ENCODE data around the gene FKBP4.

Gene FKBP4

DNA sequence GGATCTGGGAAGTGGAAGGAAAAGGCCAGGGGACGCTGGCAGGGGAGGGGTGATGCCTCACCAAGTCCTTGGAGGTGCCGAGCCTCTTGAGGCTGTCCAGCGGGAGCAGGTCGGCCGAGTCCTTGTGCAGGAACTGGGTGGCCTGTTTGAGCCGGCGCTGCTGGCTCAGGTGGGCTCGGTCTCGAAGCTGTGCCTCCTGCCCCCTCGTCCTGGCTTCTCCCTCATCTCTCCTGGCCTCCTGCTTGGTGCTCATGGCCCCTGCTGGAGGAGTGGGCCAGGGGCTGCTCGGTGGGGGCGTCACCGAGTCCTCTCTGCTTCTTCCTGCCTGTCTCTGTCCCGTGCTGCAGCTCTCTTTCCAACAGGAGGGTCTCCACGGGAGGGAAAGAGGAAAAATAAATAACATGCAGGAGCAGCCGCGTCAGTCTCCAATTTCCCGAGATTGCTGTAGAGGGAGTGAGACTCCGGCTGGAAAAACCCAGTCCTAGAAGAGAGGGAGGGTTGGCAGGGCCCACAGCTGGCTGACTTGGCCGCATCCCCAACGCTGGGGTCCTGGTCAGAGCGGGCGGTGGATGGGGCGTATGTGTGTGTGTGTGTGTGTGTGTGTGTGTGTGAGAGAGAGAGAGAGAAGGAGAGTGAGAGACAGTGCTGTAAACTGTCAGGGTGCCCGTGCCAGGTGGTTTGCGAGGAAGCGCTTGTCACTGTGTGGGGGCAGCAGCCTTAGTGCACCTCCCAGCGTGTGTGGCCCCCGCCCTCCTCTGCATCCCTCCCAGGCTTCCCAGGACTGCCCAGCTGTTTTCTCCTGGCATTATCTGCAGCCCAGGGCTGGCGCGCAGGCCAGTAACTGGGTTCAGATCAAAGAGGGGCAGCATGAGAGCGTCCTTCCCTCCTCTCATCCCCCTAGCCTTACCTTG, 40.1 kb downstream of the FKBP4 start, which contains the start of gene NRIP2:
Gene NRIP2 (minus strand): TSS at position 455 of the 911 bp plus-strand sequence. CDS start 52 bp downstream, at position 403.
- TF ChIP-seq ZFX (IDR thresholded peaks at IDR 0.05; ENCODE audit: borderline replicate concordance) = no peak
- TF ChIP-seq, protein P1, sequence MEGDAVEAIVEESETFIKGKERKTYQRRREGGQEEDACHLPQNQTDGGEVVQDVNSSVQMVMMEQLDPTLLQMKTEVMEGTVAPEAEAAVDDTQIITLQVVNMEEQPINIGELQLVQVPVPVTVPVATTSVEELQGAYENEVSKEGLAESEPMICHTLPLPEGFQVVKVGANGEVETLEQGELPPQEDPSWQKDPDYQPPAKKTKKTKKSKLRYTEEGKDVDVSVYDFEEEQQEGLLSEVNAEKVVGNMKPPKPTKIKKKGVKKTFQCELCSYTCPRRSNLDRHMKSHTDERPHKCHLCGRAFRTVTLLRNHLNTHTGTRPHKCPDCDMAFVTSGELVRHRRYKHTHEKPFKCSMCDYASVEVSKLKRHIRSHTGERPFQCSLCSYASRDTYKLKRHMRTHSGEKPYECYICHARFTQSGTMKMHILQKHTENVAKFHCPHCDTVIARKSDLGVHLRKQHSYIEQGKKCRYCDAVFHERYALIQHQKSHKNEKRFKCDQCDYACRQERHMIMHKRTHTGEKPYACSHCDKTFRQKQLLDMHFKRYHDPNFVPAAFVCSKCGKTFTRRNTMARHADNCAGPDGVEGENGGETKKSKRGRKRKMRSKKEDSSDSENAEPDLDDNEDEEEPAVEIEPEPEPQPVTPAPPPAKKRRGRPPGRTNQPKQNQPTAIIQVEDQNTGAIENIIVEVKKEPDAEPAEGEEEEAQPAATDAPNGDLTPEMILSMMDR (IDR thresholded peaks at IDR 0.05) = no peak
- H3K27ac ChIP-seq = no peak within 1 kb of the TSS

DNA sequence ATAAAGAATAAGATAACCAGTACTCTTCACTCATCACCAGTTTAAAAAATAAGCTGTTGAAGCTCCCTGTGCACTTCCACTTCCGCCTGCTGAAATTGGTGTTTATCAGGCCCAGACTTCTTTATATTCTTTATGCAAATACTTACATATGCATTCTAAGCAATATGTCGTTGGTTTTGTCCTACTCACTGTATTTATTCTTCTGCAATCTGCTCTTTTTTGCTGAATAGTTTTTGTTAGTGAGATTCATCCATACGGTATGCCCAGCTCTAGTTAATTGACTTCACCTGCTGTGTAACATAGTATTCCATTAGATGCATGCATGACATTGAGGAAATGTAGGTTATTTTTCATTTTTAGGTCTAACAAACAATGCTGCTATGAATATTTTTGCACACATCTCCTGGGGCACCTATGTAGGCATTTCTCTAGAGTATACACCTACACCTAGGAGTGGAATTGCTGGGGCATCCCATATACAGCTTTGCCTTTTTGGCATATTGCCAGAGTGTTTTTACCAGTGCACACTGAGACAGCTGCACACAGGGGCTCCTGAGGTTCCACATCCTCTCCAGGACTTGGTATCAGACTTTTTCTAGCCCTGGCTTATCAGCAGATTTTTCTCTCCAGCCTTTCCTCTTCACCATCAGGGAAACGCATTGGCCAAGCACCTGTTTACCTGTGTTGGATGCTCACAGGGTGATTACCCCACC, 41.1 kb downstream of the FKBP4 start:
- TF ChIP-seq, protein P1 (IDR thresholded peaks at IDR 0.05) = no peak
- TF ChIP-seq ZFX (IDR thresholded peaks at IDR 0.05; ENCODE audit: borderline replicate concordance) = no peak
- H3K27ac ChIP-seq = no peak overlapping the region

DNA sequence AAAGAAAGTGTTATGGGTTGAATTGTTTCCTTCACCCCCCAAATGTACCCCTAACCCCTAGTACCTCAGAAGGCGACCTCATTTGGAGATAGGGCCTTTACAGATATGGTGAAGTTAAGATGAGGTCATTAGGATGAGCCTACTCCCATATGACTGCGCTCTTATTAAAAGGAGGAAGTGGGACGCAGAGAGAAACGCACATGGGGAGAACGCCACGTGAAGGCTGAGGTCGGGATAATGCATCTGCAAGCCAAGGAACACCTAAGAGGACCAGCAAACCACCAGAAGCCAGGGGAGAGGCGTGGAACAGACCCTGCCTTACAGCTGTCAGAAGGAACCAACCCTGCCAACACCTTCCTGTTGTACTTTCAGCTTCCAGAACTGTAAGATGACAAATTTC, 41.8 kb downstream of the FKBP4 start:
- no peak for TF ChIP-seq ZFX (IDR thresholded peaks at IDR 0.05; ENCODE audit: borderline replicate concordance)
- TF ChIP-seq, protein P1 (IDR thresholded peaks at IDR 0.05) = no peak
- H3K27ac ChIP-seq = no peak overlapping the region

DNA sequence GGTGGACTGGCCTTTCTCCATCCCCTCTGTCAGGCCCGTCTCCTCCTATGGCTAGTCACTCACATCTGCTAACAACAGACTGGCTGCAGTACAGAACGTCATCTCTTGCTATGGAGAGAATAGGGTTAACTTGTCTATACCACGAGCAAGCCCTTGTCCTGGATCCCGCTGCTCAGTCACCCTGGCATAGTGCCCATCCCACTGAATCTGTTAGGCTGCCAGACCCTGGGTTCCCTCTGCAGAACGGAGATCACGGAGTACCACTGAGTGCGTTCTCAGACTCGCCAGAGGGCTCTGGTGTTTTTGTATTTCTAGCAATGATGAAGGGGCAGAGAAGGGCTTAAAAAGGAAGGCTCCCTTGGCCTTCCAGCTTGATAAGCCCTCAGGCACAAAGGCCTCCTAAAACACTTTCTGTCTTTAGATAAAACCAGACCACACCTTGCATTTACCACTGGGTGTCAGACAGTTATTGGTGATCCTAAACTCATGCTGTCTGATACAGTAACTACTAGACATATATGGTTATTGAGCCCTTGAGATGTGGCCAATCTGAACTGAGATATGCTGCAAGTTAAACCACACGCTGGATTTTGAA, 46.4 kb downstream of the FKBP4 start:
- no peak overlapping the region for H3K27ac ChIP-seq

DNA sequence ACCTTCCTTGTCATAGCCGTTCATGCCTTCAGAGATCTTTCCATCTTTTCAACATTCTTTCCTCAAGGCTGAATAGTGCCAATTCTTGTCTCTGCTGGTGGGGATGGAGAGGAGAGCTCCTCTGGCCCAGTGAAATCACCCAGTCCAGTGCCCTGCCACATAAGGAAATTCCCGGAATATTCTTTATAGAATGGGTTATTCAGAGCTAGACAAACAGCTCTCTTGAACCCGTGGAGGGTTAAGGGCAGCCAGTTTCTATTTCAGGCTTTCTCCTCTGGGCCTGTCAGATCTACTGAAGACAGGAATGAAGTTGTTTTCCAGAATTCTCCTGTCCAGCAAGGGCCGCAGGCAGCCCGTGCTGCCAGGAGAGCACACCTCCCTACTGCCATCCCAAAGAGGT, 48.2 kb downstream of the FKBP4 start:
- no peak for TF ChIP-seq ZFX (IDR thresholded peaks at IDR 0.05; ENCODE audit: borderline replicate concordance)
- TF ChIP-seq, protein P1 (IDR thresholded peaks at IDR 0.05) = no peak
- no peak overlapping the region for H3K27ac ChIP-seq

More for the DNA sequence above, 46.4 kb downstream of the FKBP4 start:
- TF ChIP-seq, protein P1 (IDR thresholded peaks at IDR 0.05) = no peak
- TF ChIP-seq ZFX (IDR thresholded peaks at IDR 0.05; ENCODE audit: borderline replicate concordance) = no peak

DNA sequence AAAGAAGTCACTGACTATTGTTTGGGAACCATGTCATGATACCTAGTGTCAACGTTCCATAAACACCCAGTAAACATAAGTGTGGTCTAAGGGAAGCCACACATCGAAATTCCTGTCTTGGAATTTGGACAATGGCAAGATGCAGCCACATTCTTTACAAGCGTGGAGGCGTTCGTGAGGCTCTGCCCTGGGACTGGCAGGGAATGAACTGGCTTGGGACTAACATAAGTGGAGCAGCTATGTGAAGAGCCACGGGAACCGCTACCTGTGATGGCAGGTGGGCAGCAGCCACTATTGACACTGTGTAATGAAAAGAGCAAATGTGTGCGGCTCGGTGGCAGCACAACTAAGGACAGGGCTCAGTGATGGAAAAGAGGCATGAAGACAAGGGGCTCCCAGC, 50.0 kb downstream of the FKBP4 start:
- TF ChIP-seq ZFX (IDR thresholded peaks at IDR 0.05; ENCODE audit: borderline replicate concordance) = no peak
- TF ChIP-seq, protein P1 (IDR thresholded peaks at IDR 0.05) = no peak
- no peak overlapping the region for H3K27ac ChIP-seq

All from 22Rv1 (cell line).